GM20000 (cell line): ENCODE data around the gene AFP.

ENCODE experiments used
- DNase-seq: peaks from one replicate; pipeline ENCODE4 v3.0.0; 2012; ENCODE audit warnings: low spot score
- TF ChIP-seq, protein P1 (sequence below): IDR thresholded peaks from 2 replicates; pipeline ENCODE4 v1.5.1; 2012; ENCODE audit warnings: mild to moderate bottlenecking, control low read depth; ENCODE audit errors: extremely low read depth, missing control alignments

Gene AFP

DNA sequence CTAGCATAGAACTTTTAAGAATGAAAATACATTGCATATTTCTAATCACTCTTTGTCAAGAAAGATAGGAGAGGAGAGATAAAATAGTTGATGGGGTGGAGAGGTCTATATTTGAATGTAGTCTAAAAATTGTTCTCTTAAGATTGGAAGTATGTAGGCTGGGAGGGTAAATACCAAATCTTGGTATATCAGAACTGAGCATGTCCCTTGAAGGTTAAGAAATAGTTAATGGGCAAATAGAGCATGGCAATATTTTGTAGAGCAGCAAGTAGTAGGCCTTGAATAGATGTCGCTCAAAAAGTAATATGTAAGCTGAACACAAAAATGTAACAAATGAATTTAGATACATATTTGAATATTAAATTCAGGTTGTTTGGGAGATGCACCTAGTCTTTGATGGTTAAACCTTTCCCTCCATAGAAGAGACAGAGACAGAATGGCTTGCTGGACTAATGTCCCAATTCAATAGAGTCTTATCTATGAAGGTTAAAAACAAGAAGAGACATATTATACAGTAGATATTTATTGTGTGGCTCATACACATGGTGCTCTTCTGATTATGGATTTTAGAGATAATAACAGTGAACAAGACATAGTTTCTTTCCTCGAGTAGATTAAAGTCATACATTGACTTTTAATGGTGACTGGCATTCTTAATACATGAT, 19.5 kb upstream of the AFP start:
- TF ChIP-seq, protein P1, sequence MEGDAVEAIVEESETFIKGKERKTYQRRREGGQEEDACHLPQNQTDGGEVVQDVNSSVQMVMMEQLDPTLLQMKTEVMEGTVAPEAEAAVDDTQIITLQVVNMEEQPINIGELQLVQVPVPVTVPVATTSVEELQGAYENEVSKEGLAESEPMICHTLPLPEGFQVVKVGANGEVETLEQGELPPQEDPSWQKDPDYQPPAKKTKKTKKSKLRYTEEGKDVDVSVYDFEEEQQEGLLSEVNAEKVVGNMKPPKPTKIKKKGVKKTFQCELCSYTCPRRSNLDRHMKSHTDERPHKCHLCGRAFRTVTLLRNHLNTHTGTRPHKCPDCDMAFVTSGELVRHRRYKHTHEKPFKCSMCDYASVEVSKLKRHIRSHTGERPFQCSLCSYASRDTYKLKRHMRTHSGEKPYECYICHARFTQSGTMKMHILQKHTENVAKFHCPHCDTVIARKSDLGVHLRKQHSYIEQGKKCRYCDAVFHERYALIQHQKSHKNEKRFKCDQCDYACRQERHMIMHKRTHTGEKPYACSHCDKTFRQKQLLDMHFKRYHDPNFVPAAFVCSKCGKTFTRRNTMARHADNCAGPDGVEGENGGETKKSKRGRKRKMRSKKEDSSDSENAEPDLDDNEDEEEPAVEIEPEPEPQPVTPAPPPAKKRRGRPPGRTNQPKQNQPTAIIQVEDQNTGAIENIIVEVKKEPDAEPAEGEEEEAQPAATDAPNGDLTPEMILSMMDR = no peak
- no peak for DNase-seq

DNA sequence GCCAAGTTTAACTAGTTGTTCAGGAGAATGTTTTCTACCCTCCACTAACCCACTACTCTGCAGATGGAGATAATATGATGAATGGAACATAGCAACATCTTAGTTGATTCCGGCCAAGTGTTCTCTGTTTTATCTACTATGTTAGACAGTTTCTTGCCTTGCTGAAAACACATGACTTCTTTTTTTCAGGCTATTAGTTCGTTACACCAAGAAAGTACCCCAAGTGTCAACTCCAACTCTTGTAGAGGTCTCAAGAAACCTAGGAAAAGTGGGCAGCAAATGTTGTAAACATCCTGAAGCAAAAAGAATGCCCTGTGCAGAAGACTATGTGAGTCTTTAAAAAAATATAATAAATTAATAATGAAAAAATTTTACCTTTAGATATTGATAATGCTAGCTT, 18.7 kb upstream of the AFP start:
- no peak for DNase-seq

DNA sequence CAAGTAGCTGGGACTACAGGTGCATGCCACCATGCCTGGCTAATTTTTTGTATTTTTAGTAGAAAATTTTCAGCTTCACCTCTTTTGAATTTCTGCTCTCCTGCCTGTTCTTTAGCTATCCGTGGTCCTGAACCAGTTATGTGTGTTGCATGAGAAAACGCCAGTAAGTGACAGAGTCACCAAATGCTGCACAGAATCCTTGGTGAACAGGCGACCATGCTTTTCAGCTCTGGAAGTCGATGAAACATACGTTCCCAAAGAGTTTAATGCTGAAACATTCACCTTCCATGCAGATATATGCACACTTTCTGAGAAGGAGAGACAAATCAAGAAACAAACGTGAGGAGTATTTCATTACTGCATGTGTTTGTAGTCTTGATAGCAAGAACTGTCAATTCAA, 18.0 kb upstream of the AFP start:
- TF ChIP-seq, protein P1 = no peak
- no peak for DNase-seq

More for the DNA sequence above, 18.7 kb upstream of the AFP start:
- TF ChIP-seq, protein P1 = no peak

DNA sequence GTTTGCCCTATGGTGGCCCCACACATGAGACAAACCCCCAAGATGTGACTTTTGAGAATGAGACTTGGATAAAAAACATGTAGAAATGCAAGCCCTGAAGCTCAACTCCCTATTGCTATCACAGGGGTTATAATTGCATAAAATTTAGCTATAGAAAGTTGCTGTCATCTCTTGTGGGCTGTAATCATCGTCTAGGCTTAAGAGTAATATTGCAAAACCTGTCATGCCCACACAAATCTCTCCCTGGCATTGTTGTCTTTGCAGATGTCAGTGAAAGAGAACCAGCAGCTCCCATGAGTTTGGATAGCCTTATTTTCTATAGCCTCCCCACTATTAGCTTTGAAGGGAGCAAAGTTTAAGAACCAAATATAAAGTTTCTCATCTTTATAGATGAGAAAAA, 17.3 kb upstream of the AFP start:
- TF ChIP-seq, protein P1 = no peak
- no peak for DNase-seq

DNA sequence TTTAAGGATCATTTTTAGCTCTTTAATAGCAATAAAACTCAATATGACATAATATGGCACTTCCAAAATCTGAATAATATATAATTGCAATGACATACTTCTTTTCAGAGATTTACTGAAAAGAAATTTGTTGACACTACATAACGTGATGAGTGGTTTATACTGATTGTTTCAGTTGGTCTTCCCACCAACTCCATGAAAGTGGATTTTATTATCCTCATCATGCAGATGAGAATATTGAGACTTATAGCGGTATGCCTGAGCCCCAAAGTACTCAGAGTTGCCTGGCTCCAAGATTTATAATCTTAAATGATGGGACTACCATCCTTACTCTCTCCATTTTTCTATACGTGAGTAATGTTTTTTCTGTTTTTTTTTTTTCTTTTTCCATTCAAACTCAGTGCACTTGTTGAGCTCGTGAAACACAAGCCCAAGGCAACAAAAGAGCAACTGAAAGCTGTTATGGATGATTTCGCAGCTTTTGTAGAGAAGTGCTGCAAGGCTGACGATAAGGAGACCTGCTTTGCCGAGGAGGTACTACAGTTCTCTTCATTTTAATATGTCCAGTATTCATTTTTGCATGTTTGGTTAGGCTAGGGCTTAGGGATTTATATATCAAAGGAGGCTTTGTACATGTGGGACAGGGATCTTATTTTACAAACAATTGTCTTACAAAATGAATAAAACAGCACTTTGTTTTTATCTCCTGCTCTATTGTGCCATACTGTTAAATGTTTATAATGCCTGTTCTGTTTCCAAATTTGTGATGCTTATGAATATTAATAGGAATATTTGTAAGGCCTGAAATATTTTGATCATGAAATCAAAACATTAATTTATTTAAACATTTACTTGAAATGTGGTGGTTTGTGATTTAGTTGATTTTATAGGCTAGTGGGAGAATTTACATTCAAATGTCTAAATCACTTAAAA, 16.6 kb upstream of the AFP start:
- DNase-seq = no peak

DNA sequence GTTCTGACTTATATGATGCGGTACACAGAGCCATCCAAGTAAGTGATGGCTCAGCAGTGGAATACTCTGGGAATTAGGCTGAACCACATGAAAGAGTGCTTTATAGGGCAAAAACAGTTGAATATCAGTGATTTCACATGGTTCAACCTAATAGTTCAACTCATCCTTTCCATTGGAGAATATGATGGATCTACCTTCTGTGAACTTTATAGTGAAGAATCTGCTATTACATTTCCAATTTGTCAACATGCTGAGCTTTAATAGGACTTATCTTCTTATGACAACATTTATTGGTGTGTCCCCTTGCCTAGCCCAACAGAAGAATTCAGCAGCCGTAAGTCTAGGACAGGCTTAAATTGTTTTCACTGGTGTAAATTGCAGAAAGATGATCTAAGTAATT, 15.4 kb upstream of the AFP start:
- TF ChIP-seq, protein P1 = no peak
- no peak for DNase-seq

More for the DNA sequence above, 16.6 kb upstream of the AFP start:
- TF ChIP-seq, protein P1 = no peak

DNA sequence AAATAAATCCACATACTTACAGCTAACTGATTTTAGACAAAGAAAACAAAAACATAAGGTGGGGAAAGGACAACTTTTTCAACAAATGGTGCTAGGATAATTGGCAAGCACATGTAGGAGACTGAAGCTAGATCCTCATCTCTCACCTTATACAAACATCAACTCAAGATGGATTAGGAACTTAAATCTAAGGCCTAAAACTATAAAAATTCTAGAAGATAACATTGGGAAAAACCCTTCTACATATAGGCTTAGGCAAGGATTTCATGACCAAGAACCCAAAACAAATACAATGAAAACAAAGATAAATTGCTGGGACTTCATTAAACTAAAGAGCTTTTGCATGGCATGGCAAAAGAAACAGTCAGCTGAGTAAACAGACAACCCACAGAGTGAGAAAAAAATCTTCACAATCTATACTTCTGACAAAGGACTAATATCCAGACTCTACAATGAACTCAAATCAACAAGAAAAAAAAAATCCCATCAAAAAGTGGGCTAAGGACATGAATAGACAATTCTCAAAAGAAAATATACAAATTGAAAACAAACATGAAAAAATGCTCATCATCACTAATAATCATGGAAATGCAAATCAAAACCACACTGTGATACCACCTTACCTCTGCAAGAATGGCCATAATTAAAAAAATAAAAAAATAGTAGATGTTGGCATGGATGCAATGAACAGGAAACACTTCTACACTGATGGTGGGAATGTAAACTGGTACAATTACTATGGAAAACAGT, 14.1 kb upstream of the AFP start:
- TF ChIP-seq, protein P1 = no peak
- DNase-seq = no peak
